ENCODE results near the gene NFIB. TPM values are rescaled to one million over a fixed set of nuclear protein-coding genes. Genes with fewer than 3 reads are reported as not detected.

The NFIB gene
- total and polyA plus RNA-seq, 2 donors (not counting 3 experiments of a cell fraction or from before 2014, with no cell fraction given), result 26.4 to 174 TPM

DNA sequence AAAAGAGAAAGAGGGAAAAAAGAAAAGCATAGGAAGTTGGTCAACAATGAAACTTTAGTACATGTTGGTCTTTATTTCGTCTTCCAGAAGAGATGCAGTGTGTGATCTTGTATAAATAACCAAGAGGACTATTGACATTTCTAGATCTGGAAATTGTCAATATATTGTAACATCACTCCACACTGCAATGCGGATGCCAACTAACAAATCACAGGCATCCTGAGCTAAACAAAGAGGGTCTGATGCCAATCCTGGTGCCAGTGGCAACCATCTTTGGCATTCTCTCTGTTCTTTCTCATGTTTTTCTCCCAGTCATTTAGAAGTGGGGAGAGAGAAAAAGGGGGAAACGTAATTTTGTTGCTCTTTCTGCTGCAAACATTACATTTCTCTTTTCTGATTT is 9.7 kb downstream of the NFIB start:
- Histone ChIP-seq H3K27ac (ENCODE audit: insufficient read depth, low read depth, low read length) (no peak overlapping the region), H3K79me2 (ENCODE audit: control insufficient read depth, insufficient read depth, low read length) (peaks cover 98% of the 10 kb centered on the region), H4K20me1 (replicated peaks; ENCODE audit: control insufficient read depth, extremely low read depth, insufficient read depth, low read length) (peaks cover 20% of the 10 kb centered on the region), H2AFZ (ENCODE audit: low read depth, low read length) (no peak overlapping the region), H3K9ac (replicated peaks; ENCODE audit: extremely low read depth, insufficient read depth, low read length) (no peak overlapping the region), H3K9me3 (replicated peaks; ENCODE audit: control insufficient read depth, insufficient read depth, low read length) (no peaks in the 10 kb centered on the region), H3K4me2 (ENCODE audit: insufficient read depth, low read length) (no peak overlapping the region), H3K4me1 (ENCODE audit: control insufficient read depth, extremely low read depth, insufficient read depth, low read length) (peaks cover 30% of the 10 kb centered on the region), H3K4me3 (replicated peaks in 1 of 3; ENCODE audit: insufficient read depth in 1 of 3, low read depth in 1 of 3, low read length in 3 of 3) (no peak overlapping the region), H3K36me3 (ENCODE audit: control insufficient read depth in 2 of 2, extremely low read depth in 1 of 2, insufficient read depth in 2 of 2, low read length in 2 of 2) (peaks cover 15 to 38% of the 10 kb centered on the region in 2 experiments), H3K27me3 (ENCODE audit: control insufficient read depth in 2 of 2, insufficient read depth in 2 of 2, low read length in 2 of 2) (no peaks in the 10 kb centered on the region), H3K9me1 (replicated peaks; ENCODE audit: control insufficient read depth, extremely low read depth, insufficient read depth, low read length) (peaks cover 4% of the 10 kb centered on the region)
- no peak for DNase-seq (ENCODE audit: low read depth, low spot score)
- dilution Hi-C loops (cut with MboI; ENCODE audit: extremely low pct_ligation_motif_present, low sequenced_read_pairs) (no loop called here), intact Hi-C loops (cut with micrococcal nuclease) (no loop called here)
- no peak for TF ChIP-seq GATA2 (IDR thresholded peaks at IDR 0.05; ENCODE audit: insufficient read depth, insufficient read length, low read depth, low read length)
- no peak for TF ChIP-seq FOS (IDR thresholded peaks at IDR 0.05; ENCODE audit: borderline replicate concordance, insufficient read depth, low read length)
- TF ChIP-seq, protein P1, sequence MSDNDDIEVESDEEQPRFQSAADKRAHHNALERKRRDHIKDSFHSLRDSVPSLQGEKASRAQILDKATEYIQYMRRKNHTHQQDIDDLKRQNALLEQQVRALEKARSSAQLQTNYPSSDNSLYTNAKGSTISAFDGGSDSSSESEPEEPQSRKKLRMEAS (IDR thresholded peaks at IDR 0.05; ENCODE audit: insufficient read depth, insufficient read length), result no peak
- BruUV-seq (replicated peaks), result no TSS peak
- POLR2A ChIA-PET, result no interaction called here
- CTCF ChIA-PET, result interaction anchor here (0.9 kb wide), 1 partner anchor 32 kb away, joined by 3 read pairs; no protein-coding TSS in a partner anchor
- peak; percentile 43 for FAIRE-seq

DNA sequence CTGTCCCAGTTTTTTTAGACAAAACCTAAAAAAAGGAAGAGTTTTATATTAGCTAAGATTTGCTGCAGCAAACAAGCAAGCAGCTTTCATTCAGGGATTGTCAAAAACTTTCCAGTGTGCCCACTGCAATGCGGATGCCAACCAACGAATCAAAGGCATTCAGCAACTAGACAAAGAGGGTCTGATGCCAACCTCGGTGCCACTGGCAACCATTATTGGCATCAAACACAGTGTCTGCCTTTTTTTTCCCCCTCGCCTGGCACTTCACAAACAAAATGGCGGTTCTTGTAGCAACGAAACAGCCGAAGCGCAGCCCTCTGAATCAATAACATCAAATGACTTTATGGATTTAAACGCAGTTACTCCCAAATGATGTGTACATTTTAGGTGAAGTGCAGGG is 10.4 kb downstream of the NFIB start:
- peaks cover 14% of the 10 kb centered on the region for H4K20me1 ChIP-seq (replicated peaks; ENCODE audit: control insufficient read depth, extremely low read depth, insufficient read depth, low read length)
- no peak overlapping the region for H2AFZ ChIP-seq (ENCODE audit: low read depth, low read length)
- H3K4me2 ChIP-seq (ENCODE audit: insufficient read depth, low read length), result no peak overlapping the region
- H3K9me1 ChIP-seq (replicated peaks; ENCODE audit: control insufficient read depth, extremely low read depth, insufficient read depth, low read length), result peaks cover 4% of the 10 kb centered on the region
- POLR2A ChIA-PET, result no interaction called here
- CTCF ChIA-PET, result no interaction called here
- peaks cover 31% of the 10 kb centered on the region for H3K4me1 ChIP-seq (ENCODE audit: control insufficient read depth, extremely low read depth, insufficient read depth, low read length)
- H3K9ac ChIP-seq (replicated peaks; ENCODE audit: extremely low read depth, insufficient read depth, low read length), result no peak overlapping the region
- no peak overlapping the region for H3K4me3 ChIP-seq (replicated peaks in 1 of 3; ENCODE audit: insufficient read depth in 1 of 3, low read depth in 1 of 3, low read length in 3 of 3)
- no peaks in the 10 kb centered on the region for H3K27me3 ChIP-seq (ENCODE audit: control insufficient read depth in 2 of 2, insufficient read depth in 2 of 2, low read length in 2 of 2)
- no peak for DNase-seq (ENCODE audit: low read depth, low spot score)
- TF ChIP-seq JUN (IDR thresholded peaks at IDR 0.05; ENCODE audit: borderline replicate concordance, insufficient read depth, insufficient read length, low read depth) (no peak), MYC (IDR thresholded peaks at IDR 0.05; ENCODE audit: low read depth, low read length) (no peak), EZH2 (IDR thresholded peaks at IDR 0.05; ENCODE audit: borderline replicate concordance, low read depth, low read length, severe bottlenecking) (no peak), CTCF (IDR thresholded peaks at IDR 0.05; ENCODE audit: extremely low read depth in 1 of 2, insufficient read depth in 1 of 2, low read depth in 1 of 2, low read length in 2 of 2) (no peak), FOS (IDR thresholded peaks at IDR 0.05; ENCODE audit: borderline replicate concordance, insufficient read depth, low read length) (no peak), POLR2A (IDR thresholded peaks at IDR 0.05; ENCODE audit: low read depth, low read length) (no peak)
- TF ChIP-seq, protein P1 (IDR thresholded peaks at IDR 0.05; ENCODE audit: insufficient read depth, insufficient read length), result no peak
- intact Hi-C loops (cut with micrococcal nuclease) (no loop called here), dilution Hi-C loops (cut with MboI; ENCODE audit: extremely low pct_ligation_motif_present, low sequenced_read_pairs) (no loop called here)
- no peak for FAIRE-seq
- H3K36me3 ChIP-seq (ENCODE audit: control insufficient read depth in 2 of 2, extremely low read depth in 1 of 2, insufficient read depth in 2 of 2, low read length in 2 of 2), result peaks cover 15 to 38% of the 10 kb centered on the region in 2 experiments
- BruUV-seq (replicated peaks), result no TSS peak
- H3K27ac ChIP-seq (ENCODE audit: insufficient read depth, low read depth, low read length), result no peak overlapping the region
- H3K79me2 ChIP-seq (ENCODE audit: control insufficient read depth, insufficient read depth, low read length), result peaks cover 98% of the 10 kb centered on the region
- H3K9me3 ChIP-seq (replicated peaks; ENCODE audit: control insufficient read depth, insufficient read depth, low read length), result no peaks in the 10 kb centered on the region

Data from endothelial cell of umbilical vein (primary cell).